ENCODE data around the gene SEMA6A. TPM values are rescaled to one million over a fixed set of nuclear protein-coding genes. Genes with fewer than 3 reads are reported as not detected.

The SEMA6A gene
- total and polyA plus RNA-seq, 9 of the 15 experiments (the other 6 are each of a cell fraction or from before 2014, with no cell fraction given): 0.04 to 0.42 (median 0.18) TPM; not detected in 5

GRCh38 chr5:116439905-116440304, 134.7 kb downstream of the SEMA6A start:
- intact Hi-C loops (cut with micrococcal nuclease): no loop called here
- peaks cover 0 to 8% of the 10 kb centered on the region in 2 experiments; a peak in 2 of 5 replicates for H3K27me3 ChIP-seq (ENCODE audit: control insufficient read depth in 2 of 2, insufficient read depth in 2 of 2, low read length in 2 of 2)
- TF ChIP-seq ZNF830 (CRISPR knock-in tag; IDR thresholded peaks at IDR 0.05) (no peak), HMGN3 (IDR thresholded peaks at IDR 0.05; ENCODE audit: borderline replicate concordance, extremely low read depth, insufficient read length, low read depth, low read length) (no peak), ZNF274 (IDR thresholded peaks at IDR 0.05; ENCODE audit: borderline replicate concordance, low read depth, low read length) (no peak), EGR1 (conservative IDR thresholded peaks at IDR 0.05) (no peak)
- 0% methylated on average over 5 of the region's 5 CpGs for WGBS (ENCODE audit: insufficient coverage, low coverage, missing lambda C conversion rate)
- POLR2A ChIA-PET: interaction anchor here (2.4 kb wide), 1 partner anchor 11 kb away, joined by 7 read pairs; no protein-coding TSS in a partner anchor
- no peak for DNase-seq (ENCODE audit: extremely low read depth in 1 of 4, low spot score in 3 of 4)
- H3K4me1 ChIP-seq (replicated peaks in 1 of 2; ENCODE audit: control insufficient read depth in 2 of 2, insufficient read depth in 2 of 2, low read length in 2 of 2): peaks cover 0 to 8% of the 10 kb centered on the region in 2 experiments; a peak in 1 of 5 replicates
- CTCF ChIA-PET (ENCODE audit: low intra/inter-chr PET ratio): no interaction called here
- H3K9me1 ChIP-seq (ENCODE audit: control insufficient read depth, insufficient read depth, low read length): no peaks in the 10 kb centered on the region
- no peaks in the 10 kb centered on the region for H3K36me3 ChIP-seq (ENCODE audit: control insufficient read depth, insufficient read depth, low read length)
- H2AFZ ChIP-seq (ENCODE audit: low read depth, low read length): no peak overlapping the region
- H3K4me2 ChIP-seq (ENCODE audit: insufficient read depth, low read length): no peak overlapping the region
- H3K4me3 ChIP-seq: no peak overlapping the region
- H3K79me2 ChIP-seq (ENCODE audit: control insufficient read depth, insufficient read depth, low read length): no peaks in the 10 kb centered on the region
- no peak overlapping the region for H3K27ac ChIP-seq (ENCODE audit: extremely low read depth, low read depth, low read length)
- in situ Hi-C loops (cut with MboI): no loop called here
- BruUV-seq (replicated peaks): no TSS peak
- H3K9ac ChIP-seq (ENCODE audit: insufficient read depth in 1 of 2, low read depth in 2 of 2, low read length in 2 of 2): no peak overlapping the region
- no peaks in the 10 kb centered on the region for H4K20me1 ChIP-seq (replicated peaks; ENCODE audit: control insufficient read depth, insufficient read depth, low read length)
- no peak for ATAC-seq
- no peaks in the 10 kb centered on the region for H3K9me3 ChIP-seq (replicated peaks; ENCODE audit: control insufficient read depth, insufficient read depth, low read depth, low read length)
- no peak for FAIRE-seq

- Histone ChIP-seq H3K79me2 (ENCODE audit: control insufficient read depth, insufficient read depth, low read length) (no peaks in the 10 kb centered on the region), H3K4me3 (no peak overlapping the region), H3K9me1 (ENCODE audit: control insufficient read depth, insufficient read depth, low read length) (no peaks in the 10 kb centered on the region), H3K9ac (ENCODE audit: insufficient read depth in 1 of 2, low read depth in 2 of 2, low read length in 2 of 2) (no peak overlapping the region), H4K20me1 (replicated peaks; ENCODE audit: control insufficient read depth, insufficient read depth, low read length) (no peaks in the 10 kb centered on the region), H3K4me2 (ENCODE audit: insufficient read depth, low read length) (no peak overlapping the region), H3K27me3 (ENCODE audit: control insufficient read depth in 2 of 2, insufficient read depth in 2 of 2, low read length in 2 of 2) (0 out of 5 replicates have a peak, but pooled peaks cover 0 to 4% of the 10 kb centered on the region in 2 experiments), H3K4me1 (replicated peaks in 1 of 2; ENCODE audit: control insufficient read depth in 2 of 2, insufficient read depth in 2 of 2, low read length in 2 of 2) (peaks cover 0 to 8% of the 10 kb centered on the region in 2 experiments; a peak in 1 of 5 replicates), H3K36me3 (ENCODE audit: control insufficient read depth, insufficient read depth, low read length) (no peaks in the 10 kb centered on the region), H3K9me3 (replicated peaks; ENCODE audit: control insufficient read depth, insufficient read depth, low read depth, low read length) (no peaks in the 10 kb centered on the region), H3K27ac (ENCODE audit: extremely low read depth, low read depth, low read length) (no peak overlapping the region), H2AFZ (ENCODE audit: low read depth, low read length) (no peak overlapping the region)
- DNase-seq (ENCODE audit: extremely low read depth in 1 of 4, low spot score in 3 of 4) (no peak), ATAC-seq (no peak), FAIRE-seq (no peak)
- ChIA-PET POLR2A (interaction anchor here (0.6 to 1.0 kb wide), 2 partner anchors 8 to 13 kb away, joined by 3 to 5 read pairs; no protein-coding TSS in a partner anchor), CTCF (ENCODE audit: low intra/inter-chr PET ratio) (no interaction called here)
- intact Hi-C loops (cut with micrococcal nuclease) (no loop called here), in situ Hi-C loops (cut with MboI) (no loop called here)
- no TSS peak for BruUV-seq (replicated peaks)
- WGBS (ENCODE audit: insufficient coverage, low coverage, missing lambda C conversion rate): 5% methylated on average over 6 of the region's 6 CpGs
- TF ChIP-seq E2F1 (CRISPR knock-in tag; IDR thresholded peaks at IDR 0.05) (no peak), ZNF780A (CRISPR knock-in tag; IDR thresholded peaks at IDR 0.05) (no peak), PREB (CRISPR knock-in tag; IDR thresholded peaks at IDR 0.05) (no peak), ZNF253 (CRISPR knock-in tag; conservative IDR thresholded peaks at IDR 0.05) (no peak), ZNF316 (IDR thresholded peaks at IDR 0.05) (no peak), ZKSCAN8 (CRISPR knock-in tag; IDR thresholded peaks at IDR 0.05) (no peak), E2F5 (CRISPR knock-in tag; IDR thresholded peaks at IDR 0.05) (no peak), DACH1 (IDR thresholded peaks at IDR 0.05; ENCODE audit: partially characterized antibody) (no peak), NONO (IDR thresholded peaks at IDR 0.05; ENCODE audit: low read depth in 2 of 2, low read length in 1 of 2) (no peak), PML (IDR thresholded peaks at IDR 0.05; ENCODE audit: low read length) (no peak)
Observed at GRCh38 chr5:116438979-116439554, 135.6 kb downstream of the SEMA6A start.

Data from K562 (cell line).